GM23248 (cell line): Measurements from ENCODE around the gene SNAPC4.

ENCODE experiments used
- EZH2 ChIP-seq: fragments of 200-600 bp; sonication (generic); IDR thresholded peaks from 2 replicates; pipeline ENCODE4 v1.6.1; 2018; ENCODE audit warnings: antibody characterized with exemption, mild to moderate bottlenecking; ENCODE audit not compliant: insufficient read depth, poor library complexity, severe bottlenecking
- EZH2phosphoT487 ChIP-seq: fragments of 200-600 bp; sonication (generic); IDR thresholded peaks from 2 replicates; pipeline ENCODE4 v1.6.1; 2018; ENCODE audit warnings: antibody characterized with exemption, moderate library complexity, mild to moderate bottlenecking, low read depth; ENCODE audit not compliant: insufficient read depth

GRCh38 chr9:136378170-136379002 lies 21.6 kb downstream of the SNAPC4 start:
- no peak for TF ChIP-seq EZH2
- TF ChIP-seq EZH2phosphoT487: no peak
